LNCAP (cell line): ENCODE results near the gene SLC2A5.

Experiments used
- CTCF ChIP-seq: fragments of 450-650 bp; IDR thresholded peaks from 2 replicates; pipeline ENCODE4 v1.5.1; 2017; ENCODE audit warnings: mild to moderate bottlenecking

Gene SLC2A5

GRCh38 chr1:9052272-9053049 is 17.0 kb downstream of the SLC2A5 start:
- no peak for TF ChIP-seq CTCF

GRCh38 chr1:9051379-9051778 is 18.1 kb downstream of the SLC2A5 start:
- no peak for TF ChIP-seq CTCF

GRCh38 chr1:9050803-9051202 is 18.6 kb downstream of the SLC2A5 start:
- TF ChIP-seq CTCF: no peak

- TF ChIP-seq CTCF: no peak
Observed at GRCh38 chr1:9048551-9048950, 20.9 kb downstream of the SLC2A5 start.

- TF ChIP-seq CTCF: no peak
Observed at GRCh38 chr1:9047019-9047418, 22.4 kb downstream of the SLC2A5 start.

- TF ChIP-seq CTCF: no peak
Observed at GRCh38 chr1:9045861-9046510, 23.4 kb downstream of the SLC2A5 start.

GRCh38 chr1:9044236-9044635 is 25.2 kb downstream of the SLC2A5 start:
- no peak for TF ChIP-seq CTCF
